ENCODE data around the gene RWDD4. TPM values are rescaled to one million over a fixed set of nuclear protein-coding genes. Genes with fewer than 3 reads are reported as not detected.

RWDD4 gene
- total RNA-seq, 1 experiment from 2014 or later, result 33.8 TPM

DNA sequence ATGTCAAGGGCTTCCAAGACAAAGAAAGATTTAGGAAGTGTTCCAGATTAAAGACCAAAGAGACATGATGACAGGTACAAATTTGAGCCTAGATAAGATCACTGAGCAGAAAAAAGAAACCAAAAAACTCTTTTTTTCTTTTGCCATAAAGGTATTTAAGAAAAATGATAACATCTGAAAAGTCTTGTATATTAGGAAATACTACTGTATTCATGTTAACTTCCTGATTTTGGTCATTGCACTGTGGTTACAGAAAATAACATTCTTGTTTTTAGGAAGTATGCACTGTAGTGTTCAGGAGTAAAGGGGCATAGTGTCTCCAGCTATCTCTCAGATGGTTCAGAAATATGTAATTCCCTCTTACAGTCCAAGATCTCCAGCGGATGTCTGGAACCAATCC is 37.1 kb downstream of the RWDD4 start:
- Histone ChIP-seq H3K9me3 (ENCODE audit: low read depth, low read length, poor library complexity, severe bottlenecking) (no peaks in the 10 kb centered on the region), H3K4me3 (ENCODE audit: low read depth, low read length, poor library complexity, severe bottlenecking) (no peak overlapping the region), H3K27ac (ENCODE audit: low read depth, low read length, poor library complexity, severe bottlenecking) (no peak overlapping the region), H3K4me1 (ENCODE audit: insufficient read depth, low read length, poor library complexity, severe bottlenecking) (no peaks in the 10 kb centered on the region), H3K36me3 (ENCODE audit: insufficient read depth, low read length, poor library complexity, severe bottlenecking) (no peaks in the 10 kb centered on the region), H3K27me3 (replicated peaks; ENCODE audit: insufficient read depth, low read depth, low read length, poor library complexity) (no peaks in the 10 kb centered on the region)
- ChIA-PET CTCF (no interaction called here), POLR2A (ENCODE audit: low non-redundant PET) (no interaction called here)
- TF ChIP-seq EZH2 (IDR thresholded peaks at IDR 0.05; ENCODE audit: borderline replicate concordance, low read depth, low read length, poor library complexity, severe bottlenecking), result no peak
- TF ChIP-seq, protein P1, sequence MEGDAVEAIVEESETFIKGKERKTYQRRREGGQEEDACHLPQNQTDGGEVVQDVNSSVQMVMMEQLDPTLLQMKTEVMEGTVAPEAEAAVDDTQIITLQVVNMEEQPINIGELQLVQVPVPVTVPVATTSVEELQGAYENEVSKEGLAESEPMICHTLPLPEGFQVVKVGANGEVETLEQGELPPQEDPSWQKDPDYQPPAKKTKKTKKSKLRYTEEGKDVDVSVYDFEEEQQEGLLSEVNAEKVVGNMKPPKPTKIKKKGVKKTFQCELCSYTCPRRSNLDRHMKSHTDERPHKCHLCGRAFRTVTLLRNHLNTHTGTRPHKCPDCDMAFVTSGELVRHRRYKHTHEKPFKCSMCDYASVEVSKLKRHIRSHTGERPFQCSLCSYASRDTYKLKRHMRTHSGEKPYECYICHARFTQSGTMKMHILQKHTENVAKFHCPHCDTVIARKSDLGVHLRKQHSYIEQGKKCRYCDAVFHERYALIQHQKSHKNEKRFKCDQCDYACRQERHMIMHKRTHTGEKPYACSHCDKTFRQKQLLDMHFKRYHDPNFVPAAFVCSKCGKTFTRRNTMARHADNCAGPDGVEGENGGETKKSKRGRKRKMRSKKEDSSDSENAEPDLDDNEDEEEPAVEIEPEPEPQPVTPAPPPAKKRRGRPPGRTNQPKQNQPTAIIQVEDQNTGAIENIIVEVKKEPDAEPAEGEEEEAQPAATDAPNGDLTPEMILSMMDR (conservative IDR thresholded peaks at IDR 0.05; ENCODE audit: low read depth, low read length), result no peak
- DNase-seq (ENCODE audit: low spot score), result no peak
- intact Hi-C loops (cut with micrococcal nuclease; ENCODE audit: unreplicated experiment), result no loop called here
- BruUV-seq (replicated peaks), result no TSS peak

DNA sequence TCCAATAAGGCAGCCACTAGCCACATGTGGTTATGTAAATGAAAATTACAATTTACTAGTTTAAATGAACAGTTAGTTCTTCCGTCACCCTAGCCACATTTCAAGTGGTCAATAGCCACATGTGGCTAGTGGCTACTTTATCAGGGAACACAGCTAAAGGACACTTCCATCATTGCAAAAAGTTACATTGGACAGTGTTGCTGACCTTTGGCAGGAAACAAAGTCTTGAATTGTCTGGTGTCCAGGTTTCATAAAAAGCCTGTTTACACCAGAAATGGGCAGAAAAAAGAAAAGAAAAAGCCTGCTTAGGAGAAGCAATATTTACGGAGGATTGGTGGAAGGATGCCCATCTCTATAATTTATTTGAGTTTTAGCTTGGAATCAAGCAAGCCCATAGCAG is 38.6 kb downstream of the RWDD4 start:
- intact Hi-C loops (cut with micrococcal nuclease; ENCODE audit: unreplicated experiment), result no loop called here
- CTCF ChIA-PET, result interaction anchor here (0.8 kb wide), 1 partner anchor 17 kb away, joined by 4 read pairs; no protein-coding TSS in a partner anchor
- no TSS peak for BruUV-seq (replicated peaks)

DNA sequence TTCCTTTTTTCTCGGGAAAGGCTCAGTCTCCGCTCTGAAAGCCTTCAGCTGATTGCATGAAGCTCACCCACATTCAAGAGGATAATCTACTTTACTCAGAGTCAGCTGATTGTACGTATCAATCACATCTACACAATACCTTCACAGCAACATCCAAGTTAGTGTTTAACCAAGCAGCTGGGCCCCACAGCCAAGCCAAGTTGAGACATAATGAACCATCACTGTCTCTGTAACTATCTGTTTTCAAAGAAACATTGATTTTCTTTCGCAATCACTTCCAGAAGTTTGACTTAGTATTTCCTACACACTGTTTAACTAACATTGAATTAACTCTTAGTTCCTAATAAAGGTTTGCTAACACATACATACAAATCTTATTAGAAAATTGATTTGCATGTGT is 40.3 kb downstream of the RWDD4 start:
- no peak overlapping the region for H3K4me3 ChIP-seq (ENCODE audit: low read depth, low read length, poor library complexity, severe bottlenecking)
- TF ChIP-seq EZH2 (IDR thresholded peaks at IDR 0.05; ENCODE audit: borderline replicate concordance, low read depth, low read length, poor library complexity, severe bottlenecking), result no peak
- TF ChIP-seq, protein P1 (conservative IDR thresholded peaks at IDR 0.05; ENCODE audit: low read depth, low read length), result no peak
- CTCF ChIA-PET, result no interaction called here
- POLR2A ChIA-PET (ENCODE audit: low non-redundant PET), result no interaction called here
- H3K4me1 ChIP-seq (ENCODE audit: insufficient read depth, low read length, poor library complexity, severe bottlenecking), result no peaks in the 10 kb centered on the region
- no peaks in the 10 kb centered on the region for H3K36me3 ChIP-seq (ENCODE audit: insufficient read depth, low read length, poor library complexity, severe bottlenecking)
- no peaks in the 10 kb centered on the region for H3K27me3 ChIP-seq (replicated peaks; ENCODE audit: insufficient read depth, low read depth, low read length, poor library complexity)
- no peaks in the 10 kb centered on the region for H3K9me3 ChIP-seq (ENCODE audit: low read depth, low read length, poor library complexity, severe bottlenecking)
- no peak for DNase-seq (ENCODE audit: low spot score)
- H3K27ac ChIP-seq (ENCODE audit: low read depth, low read length, poor library complexity, severe bottlenecking), result no peak overlapping the region
- BruUV-seq (replicated peaks), result no TSS peak
- intact Hi-C loops (cut with micrococcal nuclease; ENCODE audit: unreplicated experiment), result no loop called here

More for the DNA sequence above, 38.6 kb downstream of the RWDD4 start:
- Histone ChIP-seq H3K4me3 (ENCODE audit: low read depth, low read length, poor library complexity, severe bottlenecking) (no peak overlapping the region), H3K27me3 (replicated peaks; ENCODE audit: insufficient read depth, low read depth, low read length, poor library complexity) (no peaks in the 10 kb centered on the region), H3K9me3 (ENCODE audit: low read depth, low read length, poor library complexity, severe bottlenecking) (no peaks in the 10 kb centered on the region), H3K36me3 (ENCODE audit: insufficient read depth, low read length, poor library complexity, severe bottlenecking) (no peaks in the 10 kb centered on the region), H3K27ac (ENCODE audit: low read depth, low read length, poor library complexity, severe bottlenecking) (no peak overlapping the region), H3K4me1 (ENCODE audit: insufficient read depth, low read length, poor library complexity, severe bottlenecking) (no peaks in the 10 kb centered on the region)
- no peak for DNase-seq (ENCODE audit: low spot score)
- POLR2A ChIA-PET (ENCODE audit: low non-redundant PET), result no interaction called here
- TF ChIP-seq EZH2 (IDR thresholded peaks at IDR 0.05; ENCODE audit: borderline replicate concordance, low read depth, low read length, poor library complexity, severe bottlenecking), result no peak
- TF ChIP-seq, protein P1 (conservative IDR thresholded peaks at IDR 0.05; ENCODE audit: low read depth, low read length), result no peak

Data from A673 (cell line).